Common myeloid progenitor, CD34-positive (primary cell): ENCODE results near the gene NFIB.

Experiments used
- CTCF ChIA-PET: fragments of 350-600 bp; sonication (Branson Sonifier 250); formaldehyde crosslinking; loops from one replicate; lab custom pipeline; 2021; ENCODE audit warnings: antibody characterized with exemption; lab: Charles Lee
- POLR2A ChIA-PET: fragments of 350-600 bp; sonication (Branson Sonifier 250); formaldehyde crosslinking; loops from one replicate; lab custom pipeline; 2021; ENCODE audit warnings: antibody characterized with exemption; lab: Charles Lee
- DNase-seq, 3 donors: peaks; one replicate each; pipeline versions ENCODE4 v3.0.0 to v3.0.0-alpha.2; 2013
- H3K27ac ChIP-seq, 2 experiments: 1 replicate in 1 of 2; 2 replicates in 1 of 2; pipeline ENCODE4 v1.7.0; 2013; ENCODE audit warnings: inconsistent platforms in 2 of 2, low read length in 2 of 2, mild to moderate bottlenecking in 2 of 2, low read depth in 1 of 2, moderate library complexity in 1 of 2; ENCODE audit not compliant: severe bottlenecking in 2 of 2, insufficient read depth in 1 of 2, poor library complexity in 1 of 2
- H3K27me3 ChIP-seq, 5 experiments: replicated peaks in 2 of 5; 1 replicate in 3 of 5; 2 replicates in 2 of 5; pipeline versions ENCODE4 v1.6.1 to v1.7.0; 2013; ENCODE audit warnings: low read length in 4 of 5, mild to moderate bottlenecking in 2 of 5, moderate library complexity in 2 of 5, inconsistent platforms in 1 of 5; ENCODE audit not compliant: insufficient read depth in 5 of 5, control insufficient read depth in 4 of 5
- H3K36me3 ChIP-seq, 4 experiments: 1 replicate in 2 of 4; 2 replicates in 2 of 4; pipeline versions ENCODE4 v1.6.1 to v1.7.0; 2013; ENCODE audit warnings: low read length in 3 of 4, control low read depth in 1 of 4, mild to moderate bottlenecking in 1 of 4; ENCODE audit not compliant: control insufficient read depth in 4 of 4, insufficient read depth in 4 of 4
- H3K4me1 ChIP-seq, 4 experiments: 1 replicate in 3 of 4; 2 replicates in 1 of 4; pipeline versions ENCODE4 v1.6.1 to v1.7.1; 2013; ENCODE audit warnings: low read length in 3 of 4, mild to moderate bottlenecking in 3 of 4, control low read depth in 1 of 4, inconsistent platforms in 1 of 4, moderate library complexity in 1 of 4; ENCODE audit not compliant: control insufficient read depth in 4 of 4, insufficient read depth in 4 of 4; ENCODE audit errors: control extremely low read depth in 1 of 4
- H3K4me3 ChIP-seq, 7 experiments: 1 replicate in 4 of 7; 2 replicates in 3 of 7; pipeline versions ENCODE4 v1.5.1 to v1.7.0; 2013; ENCODE audit warnings: mild to moderate bottlenecking in 7 of 7, low read length in 6 of 7, moderate library complexity in 6 of 7, inconsistent platforms in 2 of 7, low read depth in 2 of 7, control low read depth in 1 of 7; ENCODE audit not compliant: insufficient read depth in 4 of 7, control insufficient read depth in 1 of 7; ENCODE audit errors: extremely low read depth in 1 of 7
- H3K9me3 ChIP-seq, 5 experiments: 1 replicate in 4 of 5; 2 replicates in 1 of 5; pipeline versions ENCODE4 v1.6.1 to v1.7.1; 2013; ENCODE audit warnings: low read length in 4 of 5, mild to moderate bottlenecking in 2 of 5, inconsistent platforms in 1 of 5, low read depth in 1 of 5, moderate library complexity in 1 of 5; ENCODE audit not compliant: control insufficient read depth in 4 of 5, insufficient read depth in 2 of 5; ENCODE audit errors: control extremely low read depth in 1 of 5
- WGBS: methylation state at CpG from one replicate; pipeline ENCODE4 v1.1.5; 2013; ENCODE audit not compliant: insufficient coverage; 5-methylcytosine and 5-hydroxymethylcytosine counted together

NFIB gene

DNA sequence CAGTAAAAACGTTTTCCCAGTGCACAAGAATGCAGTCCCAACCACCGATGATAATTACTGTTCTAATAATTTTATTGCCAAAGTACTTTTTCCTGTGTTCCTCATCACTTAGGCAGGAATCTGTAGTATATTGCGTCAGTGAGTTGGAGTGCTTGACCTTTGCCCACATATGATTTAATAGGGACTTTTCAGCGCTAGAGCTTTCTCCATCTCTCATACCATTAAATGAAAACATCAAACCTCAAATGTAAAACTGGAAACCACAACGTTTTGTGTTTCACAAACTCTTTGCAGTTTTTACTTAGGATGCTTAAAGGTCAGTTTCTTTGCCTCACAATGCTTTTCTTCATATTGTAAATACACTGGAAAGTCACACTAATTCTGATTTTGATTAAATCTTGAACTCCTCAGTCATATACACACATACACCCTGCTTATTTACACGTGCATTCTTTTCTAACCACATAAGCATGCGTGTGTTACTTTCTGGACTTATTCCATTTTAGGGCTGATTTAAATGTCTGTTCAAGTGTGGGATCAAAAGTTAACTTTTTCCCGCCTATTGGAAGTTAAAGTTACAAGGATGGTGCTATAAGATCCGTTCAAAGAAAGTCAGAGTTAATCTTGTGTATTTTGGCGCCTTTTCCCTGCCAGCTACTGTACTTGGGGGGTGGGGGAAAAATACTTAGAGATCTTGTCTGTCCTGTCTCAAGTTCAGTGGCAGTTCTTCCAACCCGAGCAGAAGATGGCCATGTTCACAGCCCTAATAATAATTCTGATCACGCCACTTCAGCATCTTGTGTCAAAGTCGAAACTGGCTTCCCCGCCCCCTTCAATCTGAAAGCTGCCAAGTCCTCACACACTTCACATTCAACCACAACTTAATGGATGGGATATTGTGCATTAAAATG, 6.6 kb upstream of the NFIB start:
- no peaks in the 10 kb centered on the region for H3K9me3 ChIP-seq
- ChIA-PET CTCF (no interaction called here), POLR2A (no interaction called here)
- H3K27me3 ChIP-seq = peaks cover 13 to 90% (median 68%) of the 10 kb centered on the region in 5 experiments
- no peak for DNase-seq
- H3K4me3 ChIP-seq = no peak overlapping the region
- no peak overlapping the region for H3K27ac ChIP-seq
- H3K4me1 ChIP-seq = peaks cover 0 to 18% (median 13%) of the 10 kb centered on the region in 4 experiments
- H3K36me3 ChIP-seq = no peaks in the 10 kb centered on the region
- WGBS = 84% methylated on average over 6 of the region's 14 CpGs

DNA sequence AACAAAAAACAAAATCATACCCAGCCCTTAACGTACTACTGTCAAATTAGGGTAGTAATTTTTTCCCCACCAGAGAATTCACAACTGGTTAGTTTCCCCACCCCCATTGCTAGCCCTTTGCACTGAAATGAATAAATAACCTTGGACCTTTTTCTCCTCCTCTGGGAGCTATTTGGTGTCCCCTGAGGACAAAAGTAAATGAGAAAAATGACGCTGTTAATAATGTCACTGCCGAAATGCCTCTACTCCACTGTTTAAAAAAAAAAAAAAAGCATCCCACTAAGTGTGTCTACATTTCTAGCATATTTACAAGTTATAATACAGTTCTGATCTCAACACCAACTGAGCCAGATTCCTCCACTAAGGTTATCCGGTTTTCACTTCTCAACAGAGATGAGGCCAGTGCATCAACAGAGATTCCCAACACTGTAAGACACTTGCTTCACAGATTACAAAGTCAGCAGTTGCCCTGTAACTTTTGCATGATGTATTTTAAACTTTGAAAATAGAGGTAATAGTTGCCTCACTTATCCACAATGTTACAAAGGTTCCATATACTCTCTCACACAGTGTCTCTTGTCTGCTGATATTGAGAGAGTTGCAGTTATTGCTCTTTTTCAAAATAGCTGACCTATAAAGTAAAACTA, 5.1 kb upstream of the NFIB start:
- Histone ChIP-seq H3K9me3 (no peaks in the 10 kb centered on the region), H3K4me1 (peaks cover 0 to 28% (median 25%) of the 10 kb centered on the region in 4 experiments), H3K4me3 (no peak overlapping the region), H3K36me3 (no peaks in the 10 kb centered on the region), H3K27me3 (peaks cover 13 to 94% (median 66%) of the 10 kb centered on the region in 5 experiments), H3K27ac (no peak overlapping the region)
- WGBS = 92% methylated on average over 2 of the region's 4 CpGs
- DNase-seq = no peak
- POLR2A ChIA-PET = no interaction called here
- CTCF ChIA-PET = interaction anchor here (1.4 kb wide), 1 partner anchor 26 kb away, joined by 3 read pairs; no protein-coding TSS in a partner anchor

- Histone ChIP-seq H3K9me3 (no peaks in the 10 kb centered on the region), H3K4me1 (peaks cover 0 to 32% (median 28%) of the 10 kb centered on the region in 4 experiments), H3K36me3 (no peaks in the 10 kb centered on the region), H3K4me3 (no peak overlapping the region), H3K27me3 (peaks cover 13 to 91% (median 59%) of the 10 kb centered on the region in 5 experiments), H3K27ac (no peak overlapping the region)
- WGBS = 100% methylated on average over 1 of the region's 2 CpGs
- no peak for DNase-seq
- ChIA-PET POLR2A (no interaction called here), CTCF (interaction anchor here (1.4 kb wide), 1 partner anchor 27 kb away, joined by 3 read pairs; no protein-coding TSS in a partner anchor)
Observed at GRCh38 chr9:14318361-14318760, 4.4 kb upstream of the NFIB start.

DNA sequence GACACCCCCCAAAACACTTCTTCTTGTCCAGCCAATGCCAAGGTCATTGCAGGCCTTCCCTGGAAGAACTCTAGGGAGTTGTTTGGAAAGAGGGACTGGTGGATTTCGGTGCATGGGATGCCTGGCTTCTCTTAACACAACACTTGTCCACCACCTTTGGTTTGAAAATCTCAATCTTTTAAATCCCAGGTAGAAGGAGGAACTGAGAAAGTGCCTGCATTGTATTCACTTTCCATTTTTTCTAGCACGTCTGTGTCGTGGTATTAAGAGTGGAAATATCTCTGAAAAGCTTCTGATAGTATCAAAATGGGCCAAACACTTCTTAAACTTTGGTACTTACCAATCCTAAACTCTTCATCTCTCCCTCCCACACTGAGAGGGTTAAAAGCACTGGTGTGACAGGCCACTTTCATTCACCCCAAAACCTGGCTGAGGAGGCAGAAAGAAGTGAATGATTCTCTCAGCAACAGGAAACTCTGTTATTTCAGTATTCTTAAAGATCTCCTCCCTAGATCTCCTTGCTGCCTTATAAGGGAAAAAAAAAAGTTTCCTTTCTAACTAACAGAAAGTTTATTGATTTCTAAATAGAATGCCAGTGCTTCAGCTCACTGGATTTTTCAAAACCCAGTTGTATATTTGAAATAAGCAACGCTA, 3.9 kb upstream of the NFIB start:
- Histone ChIP-seq H3K9me3 (no peaks in the 10 kb centered on the region), H3K4me3 (no peak overlapping the region), H3K36me3 (no peaks in the 10 kb centered on the region), H3K27ac (no peak overlapping the region), H3K27me3 (peaks cover 14 to 91% (median 55%) of the 10 kb centered on the region in 5 experiments), H3K4me1 (peaks cover 0 to 34% (median 27%) of the 10 kb centered on the region in 4 experiments)
- ChIA-PET POLR2A (no interaction called here), CTCF (interaction anchor here (1.6 kb wide), 1 partner anchor 36 kb away, joined by 5 read pairs; no protein-coding TSS in a partner anchor)
- 100% methylated on average over 1 of the region's 4 CpGs for WGBS
- DNase-seq = no peak

DNA sequence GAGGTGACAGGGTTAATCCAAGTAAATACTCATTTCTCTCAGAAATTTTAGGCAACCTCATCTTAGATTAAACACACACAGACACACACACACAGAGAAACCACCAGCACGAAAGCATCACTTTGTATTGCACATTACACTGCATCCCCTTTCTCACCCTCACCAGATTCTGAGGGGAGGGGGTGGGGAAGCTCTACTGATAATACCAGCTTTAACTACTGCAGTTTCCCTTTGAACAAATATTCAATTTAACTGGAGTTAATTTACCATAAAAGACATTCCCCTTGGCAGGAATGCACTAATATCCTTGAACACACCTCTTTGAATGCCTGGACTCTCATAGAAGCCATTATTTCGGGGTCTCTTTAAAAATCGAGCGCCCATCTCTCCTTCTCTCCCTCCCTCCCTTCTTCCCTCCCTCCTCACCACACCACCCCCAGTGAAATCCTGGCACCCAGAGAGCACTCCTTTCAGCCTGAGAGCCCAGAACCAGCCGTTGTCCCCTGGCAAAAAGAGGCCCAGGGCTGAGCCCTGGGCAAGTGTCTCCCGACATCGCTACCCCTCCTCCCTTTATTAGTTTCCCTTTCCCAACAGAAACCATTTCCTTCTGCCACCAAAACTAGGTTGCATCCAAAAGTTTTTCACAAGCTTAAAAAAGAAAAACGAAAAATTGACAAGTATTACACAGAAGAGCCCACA, 2.8 kb upstream of the NFIB start:
- H3K36me3 ChIP-seq = no peaks in the 10 kb centered on the region
- peaks cover 22 to 92% (median 64%) of the 10 kb centered on the region in 5 experiments for H3K27me3 ChIP-seq
- no peak overlapping the region for H3K27ac ChIP-seq
- POLR2A ChIA-PET = no interaction called here
- H3K4me1 ChIP-seq = peaks cover 0 to 26% (median 21%) of the 10 kb centered on the region in 4 experiments
- 89% methylated on average over 8 of the region's 8 CpGs for WGBS
- CTCF ChIA-PET = interaction anchor here (1.6 kb wide), 1 partner anchor 37 kb away, joined by 5 read pairs; no protein-coding TSS in a partner anchor
- DNase-seq = no peak
- no peaks in the 10 kb centered on the region for H3K9me3 ChIP-seq
- H3K4me3 ChIP-seq = no peak overlapping the region

DNA sequence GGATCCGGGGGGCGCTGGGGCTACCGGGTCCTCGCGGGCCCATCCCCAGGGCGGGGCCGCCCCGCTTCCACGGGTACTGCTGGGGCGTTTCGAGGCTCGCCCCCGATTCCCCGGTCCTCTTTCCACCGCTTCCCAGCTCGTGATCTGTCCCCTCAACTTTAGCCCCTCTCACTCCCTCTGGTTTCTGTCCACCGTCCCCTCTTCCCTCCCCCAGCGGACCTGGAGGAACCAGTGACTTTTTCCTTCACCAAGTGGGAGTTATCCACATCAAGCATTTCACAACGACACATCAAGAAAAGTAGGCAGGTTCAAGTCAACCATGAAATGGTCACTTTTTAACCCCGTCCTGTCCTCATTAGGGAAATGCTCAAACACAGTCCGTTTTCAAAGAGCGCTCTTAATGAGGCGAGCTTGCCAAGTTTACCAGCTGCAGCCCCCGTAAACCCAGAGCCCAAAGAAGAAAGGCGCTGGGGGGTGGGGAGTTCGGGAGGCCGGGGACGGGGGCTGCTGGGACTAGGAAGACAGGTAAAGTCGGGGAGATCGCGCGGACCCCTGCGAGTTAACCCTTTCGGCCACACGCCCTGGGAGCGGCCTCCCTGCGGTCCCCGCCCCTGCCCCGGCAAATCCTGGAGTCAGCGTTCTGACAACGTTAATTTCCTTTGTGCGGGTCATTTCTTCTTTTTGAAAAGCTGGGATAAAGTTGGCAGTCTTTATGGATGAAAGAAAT, 2.1 kb upstream of the NFIB start:
- 9% methylated on average over 38 of the region's 42 CpGs for WGBS
- Histone ChIP-seq H3K9me3 (no peaks in the 10 kb centered on the region), H3K4me1 (peaks cover 0 to 25% (median 21%) of the 10 kb centered on the region in 4 experiments), H3K4me3 (peak overlapping the region in 3 of 7 experiments; percentile 13 to 55 (median 32)), H3K27me3 (peaks cover 20 to 92% (median 63%) of the 10 kb centered on the region in 5 experiments), H3K27ac (no peak overlapping the region), H3K36me3 (no peaks in the 10 kb centered on the region)
- ChIA-PET POLR2A (no interaction called here), CTCF (interaction anchor here (1.6 kb wide), 1 partner anchor 38 kb away, joined by 5 read pairs; no protein-coding TSS in a partner anchor)
- DNase-seq = peak in 1 of 3 donors; percentile 19
